HG03175 (cell line): ENCODE data around the gene ETV6.

Experiments
- ATAC-seq: cut with Tn5 transposase; IDR thresholded peaks from one replicate; pipeline ENCODE4 v1.9.1; 2021; ENCODE audit warnings: mild to moderate bottlenecking, moderate library complexity; ENCODE audit not compliant: unreplicated experiment

Gene ETV6

DNA sequence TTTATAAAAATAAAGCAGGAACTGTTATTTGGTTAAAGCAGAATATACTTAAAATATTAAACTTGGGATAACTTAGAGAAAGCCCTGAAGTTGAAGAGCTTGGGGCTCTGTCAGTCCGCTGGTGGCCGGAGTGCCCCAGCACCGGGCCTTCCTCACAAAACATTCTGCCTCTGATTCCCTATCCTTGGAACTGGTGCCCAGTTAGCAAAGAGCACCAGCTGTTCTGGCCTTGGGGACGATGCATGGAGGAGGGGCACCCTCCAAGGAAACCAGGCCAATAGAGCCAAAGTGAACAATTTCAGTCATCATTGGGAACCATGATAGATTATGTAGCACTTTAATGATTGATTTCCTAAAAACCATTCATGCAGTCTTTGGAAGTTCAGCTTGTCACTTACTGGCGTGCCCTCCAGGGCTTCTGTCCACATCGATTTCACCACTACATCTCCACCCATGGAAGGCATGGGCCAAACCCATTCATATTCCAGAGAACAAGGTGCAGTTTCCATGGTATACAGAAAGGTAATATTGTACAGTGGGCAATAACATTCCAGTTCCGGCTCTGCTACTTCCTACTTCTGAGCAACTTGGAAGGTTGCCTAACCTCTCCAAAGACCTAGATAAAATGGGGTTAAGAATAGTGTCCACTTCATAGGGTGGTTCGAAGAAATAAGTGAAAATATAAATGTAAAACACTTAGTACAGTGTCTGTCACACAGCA is 145.9 kb downstream of the ETV6 start:
- no peak for ATAC-seq

DNA sequence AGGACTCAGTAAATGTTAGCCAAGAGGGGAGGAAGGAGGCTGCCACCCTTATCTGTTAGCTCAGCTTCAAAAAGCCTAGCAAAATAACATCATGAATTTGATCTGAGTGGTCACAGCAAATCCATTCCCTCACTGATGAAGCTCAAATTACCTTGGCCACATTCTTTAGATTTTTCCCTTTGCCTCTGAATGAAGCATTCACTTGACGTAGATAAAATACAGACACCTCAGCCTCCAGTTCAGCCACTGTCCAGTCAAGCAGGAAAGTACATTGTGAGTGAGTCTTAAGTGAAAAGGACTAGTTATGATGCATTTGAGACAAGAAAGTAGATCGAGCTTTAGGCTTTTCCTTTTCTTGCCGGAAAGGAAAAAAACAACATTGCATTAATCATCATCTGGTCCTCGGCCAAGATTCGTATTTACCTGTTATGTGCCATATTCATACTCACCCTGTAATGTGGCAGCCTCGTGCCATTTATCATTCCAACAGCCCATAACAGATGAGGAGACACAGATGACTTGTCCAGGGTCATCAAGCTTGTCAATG is 146.5 kb downstream of the ETV6 start:
- no peak for ATAC-seq

DNA sequence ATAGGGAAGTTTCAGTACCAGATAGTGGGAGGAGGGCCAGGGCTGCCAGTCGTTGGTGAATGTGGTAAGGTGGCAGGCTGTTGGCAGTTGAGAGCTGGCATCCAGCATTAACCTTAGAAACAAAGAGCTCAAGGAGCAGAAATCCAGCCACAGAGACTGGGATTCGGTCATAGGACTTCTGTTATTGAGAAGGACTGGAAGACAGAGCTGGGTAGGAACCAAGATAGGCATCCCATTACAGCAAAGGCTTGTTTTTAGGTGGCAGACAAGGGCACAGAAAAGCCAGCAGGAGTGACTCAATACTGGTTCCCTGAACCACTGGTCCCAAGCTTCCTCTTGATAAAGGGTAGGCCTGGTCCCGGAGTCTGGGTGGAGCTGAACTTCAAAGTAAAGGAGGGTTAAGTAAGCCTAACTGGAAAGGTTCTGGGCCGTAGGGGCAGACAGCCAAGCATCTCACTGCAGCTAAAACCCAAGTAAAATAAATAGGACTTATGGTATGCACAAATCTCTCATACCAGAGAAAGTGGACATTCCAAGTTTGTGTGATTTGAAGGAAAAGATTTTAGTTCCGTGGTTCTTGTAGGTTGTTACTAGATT is 147.9 kb downstream of the ETV6 start:
- no peak for ATAC-seq

DNA sequence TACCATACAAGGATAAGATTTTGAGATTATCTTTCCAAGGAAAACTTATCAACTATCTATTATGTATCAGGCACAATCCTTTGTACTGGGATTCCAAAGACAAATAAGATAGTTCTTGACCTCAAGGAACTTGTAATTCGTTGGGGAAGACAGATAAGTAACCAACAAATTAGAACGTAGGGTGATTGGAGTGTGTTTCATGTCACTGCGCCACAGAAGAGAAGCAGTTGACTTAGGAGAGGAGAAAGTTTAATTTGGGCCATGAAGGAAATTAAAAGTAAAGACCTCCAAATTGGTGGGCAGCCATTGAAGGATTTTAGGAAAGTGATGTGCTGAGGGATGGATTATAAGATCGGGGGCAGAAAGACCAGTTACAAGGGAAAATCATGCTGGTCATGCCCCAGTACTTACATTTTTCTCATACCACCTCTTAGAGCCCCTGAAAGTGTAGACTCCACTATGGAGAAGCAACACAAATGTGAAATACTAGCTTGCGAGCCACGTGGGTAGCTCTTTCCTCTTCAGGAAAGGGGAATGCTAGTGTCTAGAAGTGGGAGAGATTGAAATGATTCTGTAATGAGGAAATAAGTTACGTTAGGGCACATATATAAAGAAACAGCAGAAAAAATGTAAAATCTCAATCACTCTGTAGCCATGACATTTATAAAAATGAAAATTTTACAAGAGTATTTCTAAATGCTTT is 148.7 kb downstream of the ETV6 start:
- no peak for ATAC-seq

DNA sequence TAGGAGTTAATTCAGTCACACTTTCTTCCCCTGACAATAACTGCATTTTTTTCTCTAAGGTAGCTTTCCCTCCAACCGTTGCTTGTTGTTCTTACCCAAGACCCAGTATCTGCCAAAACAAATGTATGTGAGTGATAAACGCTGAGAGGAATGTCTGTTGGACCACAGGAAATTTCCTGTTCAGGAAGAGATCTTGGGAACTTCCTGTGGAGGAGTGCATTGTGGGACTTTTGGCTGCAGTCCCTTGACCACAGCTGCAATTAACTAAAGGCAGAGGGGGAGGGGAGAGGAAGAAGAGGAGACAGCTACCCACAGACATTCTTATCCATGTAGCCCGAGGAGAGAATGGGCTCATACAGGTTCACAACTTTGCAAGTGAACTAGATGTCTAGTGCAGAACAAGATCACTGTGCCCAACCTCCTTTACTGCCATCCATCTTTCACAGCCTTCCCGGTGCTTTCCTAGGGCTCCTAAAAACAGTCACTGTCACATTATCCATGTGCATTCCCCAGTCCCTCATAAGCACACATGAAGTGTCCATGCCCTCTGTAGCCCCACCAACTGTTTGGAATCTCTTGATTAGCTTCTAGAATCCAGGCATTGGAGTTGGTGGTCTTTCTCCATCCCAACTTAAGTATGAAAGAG is 149.5 kb downstream of the ETV6 start:
- no peak for ATAC-seq

DNA sequence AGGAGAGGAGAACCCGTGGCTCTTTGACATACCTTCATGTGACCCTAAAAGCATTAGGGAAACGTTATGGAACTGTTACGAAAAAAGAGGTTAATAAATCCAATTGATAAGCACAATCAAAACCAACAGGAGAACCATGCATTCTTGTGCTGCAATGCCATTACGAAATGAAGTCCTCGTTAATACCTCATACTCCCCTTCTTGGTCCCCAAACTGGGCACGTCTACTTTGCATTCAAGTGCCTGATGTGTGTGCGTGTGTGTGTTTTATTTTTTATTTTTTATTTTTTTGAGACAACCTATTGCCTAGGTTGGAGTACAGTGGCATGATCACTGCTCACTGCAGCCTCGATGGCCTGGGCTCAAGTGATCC is 150.0 kb downstream of the ETV6 start:
- no peak for ATAC-seq

DNA sequence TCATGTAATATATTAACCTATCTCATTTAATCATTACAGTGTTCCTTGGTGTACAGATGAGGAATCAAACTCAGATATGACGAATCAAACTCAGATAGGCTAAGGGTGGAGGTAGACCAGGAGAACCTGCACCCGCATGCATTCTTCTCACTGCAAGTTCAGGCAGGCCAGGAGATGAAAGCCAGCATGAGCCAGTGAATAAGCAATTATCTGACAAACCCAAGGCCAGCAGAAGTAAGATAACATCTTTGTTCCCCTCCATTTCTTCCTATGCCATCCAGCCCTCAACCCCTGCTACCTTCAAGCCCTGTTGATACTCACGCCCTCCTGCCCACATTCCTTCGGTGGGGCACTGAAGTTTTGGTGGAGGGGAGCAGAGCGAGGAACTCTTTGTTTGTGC is 152.2 kb downstream of the ETV6 start:
- no peak for ATAC-seq

DNA sequence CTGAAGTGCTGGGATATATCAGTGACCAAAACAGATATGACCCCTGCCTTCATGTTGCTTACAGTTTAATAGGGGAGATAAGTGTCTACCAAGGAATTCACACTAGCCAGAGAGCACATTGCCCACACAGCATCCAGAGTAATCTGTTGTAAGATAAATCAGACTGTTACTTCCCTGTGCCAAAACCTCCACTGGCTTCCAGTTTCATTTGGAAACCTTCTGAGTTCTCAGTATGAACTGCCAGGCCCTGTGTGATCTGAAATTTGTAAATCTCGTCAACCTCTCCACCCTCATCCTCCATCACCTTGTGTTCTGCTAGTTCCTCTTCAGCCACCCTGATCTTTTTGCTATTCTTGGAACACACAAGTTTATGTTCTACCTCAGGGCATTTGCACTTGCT is 154.7 kb downstream of the ETV6 start:
- no peak for ATAC-seq

DNA sequence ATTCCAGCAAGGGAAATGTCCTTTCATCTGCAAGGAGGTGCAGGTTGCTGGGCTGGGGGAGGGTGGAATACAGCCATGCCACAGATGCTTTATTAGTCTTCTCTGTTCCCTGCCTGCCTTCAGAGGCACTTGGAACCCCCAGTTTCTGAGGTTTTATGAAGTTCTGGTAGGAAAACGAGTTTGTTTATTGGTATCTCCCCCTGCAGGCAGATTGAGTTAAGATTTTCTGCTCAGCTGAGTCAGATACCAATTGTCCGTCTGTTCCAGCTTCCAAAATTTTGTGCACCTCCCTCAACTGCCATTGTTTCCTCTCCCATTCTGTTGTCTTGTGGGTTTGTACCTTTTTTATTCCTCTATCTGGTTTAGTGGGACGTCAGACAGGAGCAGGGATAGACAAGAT is 155.6 kb downstream of the ETV6 start:
- ATAC-seq, result no peak

DNA sequence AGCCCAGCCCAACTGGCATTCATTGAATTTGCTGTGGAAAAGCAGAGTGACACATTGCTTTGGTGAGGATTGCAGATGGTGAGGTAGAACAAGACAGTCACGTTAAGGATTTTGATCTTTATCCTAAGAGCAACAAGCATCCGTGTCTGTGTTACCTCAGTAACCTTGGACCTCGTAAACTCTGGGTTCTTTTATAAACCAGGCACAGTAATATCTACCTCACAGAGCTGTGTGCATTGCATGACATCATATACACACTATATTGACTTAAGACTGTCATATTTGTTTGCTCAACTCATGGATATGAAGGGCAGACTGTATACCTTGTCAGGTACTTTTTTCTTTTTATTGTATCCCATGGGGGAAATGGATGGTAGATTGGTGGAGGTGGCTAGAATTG is 156.2 kb downstream of the ETV6 start:
- no peak for ATAC-seq

DNA sequence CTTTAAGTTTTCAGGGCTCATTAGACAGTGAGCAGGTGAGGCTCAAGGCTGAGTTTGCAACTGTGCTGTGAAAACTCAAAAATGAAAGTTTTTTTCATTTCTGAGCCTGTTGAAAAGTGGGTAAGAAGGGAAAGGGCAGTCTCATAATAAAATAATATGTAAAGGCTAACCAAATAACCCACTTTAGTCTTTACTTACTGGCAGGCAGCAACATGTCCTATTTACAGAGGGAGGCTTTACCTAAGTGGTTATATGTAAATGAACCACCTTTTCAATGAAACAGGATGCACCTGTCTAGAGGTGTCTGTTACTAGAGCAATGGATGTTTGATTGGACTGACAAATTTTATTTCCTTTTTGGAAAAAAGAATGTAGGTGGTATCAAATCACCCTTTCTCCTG is 158.0 kb downstream of the ETV6 start:
- ATAC-seq, result no peak

DNA sequence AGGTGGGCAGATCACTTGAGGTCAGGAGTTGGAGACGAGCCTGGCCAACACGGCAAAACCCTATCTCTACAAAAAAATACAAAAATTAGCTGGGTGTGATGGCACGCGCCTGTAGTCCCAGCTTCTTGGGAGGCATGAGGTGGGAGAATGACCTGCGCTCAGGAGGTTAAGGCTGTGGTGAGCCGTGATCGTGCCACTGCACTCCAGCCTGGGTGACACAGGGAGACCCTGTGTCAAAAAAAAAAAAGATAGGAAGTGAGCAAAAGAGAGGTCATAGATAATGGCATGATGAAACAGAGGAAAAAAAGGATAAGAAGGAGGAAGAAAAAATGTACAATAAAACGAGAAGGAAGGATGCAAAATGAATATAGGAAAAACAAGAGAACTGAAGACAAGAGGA is 159.5 kb downstream of the ETV6 start:
- ATAC-seq, result no peak

DNA sequence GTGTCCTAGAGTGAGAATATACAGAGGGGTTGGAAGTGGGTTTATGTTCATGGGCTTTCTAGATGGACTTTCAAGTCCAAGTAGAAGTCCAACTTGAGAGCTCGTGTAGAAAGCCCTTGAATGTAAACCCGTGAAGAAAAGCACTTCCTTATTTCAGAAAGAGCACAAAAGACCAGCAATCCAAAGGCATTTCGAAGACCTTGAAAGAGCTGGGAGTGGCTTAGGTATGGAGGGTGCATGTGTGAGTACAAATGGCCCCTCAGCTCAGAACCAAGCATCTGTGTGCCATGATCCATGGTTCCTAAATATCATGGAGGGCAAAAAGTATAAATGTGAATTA is 160.7 kb downstream of the ETV6 start:
- no peak for ATAC-seq

DNA sequence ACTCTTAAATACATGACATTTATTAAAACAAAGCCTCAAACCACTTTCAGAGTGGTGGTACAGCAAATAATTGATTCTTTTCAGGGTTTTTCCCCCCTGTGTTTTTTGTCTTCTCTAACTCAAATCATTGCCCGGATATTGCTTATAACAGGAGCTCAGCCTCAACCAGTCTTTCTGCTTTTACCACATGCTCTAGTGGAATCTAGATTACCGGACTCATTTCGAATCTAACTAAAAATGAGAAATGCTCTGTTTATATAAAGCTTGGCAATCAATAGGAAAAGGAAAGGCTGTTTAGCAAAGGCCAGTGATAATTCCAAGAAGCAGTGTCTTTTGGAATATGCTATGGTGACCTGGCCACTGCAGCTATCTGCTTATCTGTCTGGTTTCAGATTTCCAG is 161.5 kb downstream of the ETV6 start:
- no peak for ATAC-seq

DNA sequence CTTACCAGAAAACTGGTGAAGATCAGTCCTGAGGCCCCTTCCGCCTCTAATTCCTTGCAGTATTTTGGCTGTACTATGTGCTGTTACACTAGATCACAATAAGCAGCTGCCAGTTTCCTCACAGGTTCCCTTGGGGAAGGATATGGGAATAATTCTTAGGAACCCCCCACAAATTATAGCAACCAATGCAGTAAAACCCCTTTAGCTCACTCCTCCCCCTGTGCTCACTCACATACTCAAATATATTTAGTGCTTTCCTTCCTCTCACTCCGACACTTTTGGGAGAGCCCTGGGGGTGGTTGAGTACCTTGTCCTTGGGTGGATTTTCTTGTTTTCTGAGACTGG is 162.7 kb downstream of the ETV6 start:
- no peak for ATAC-seq

DNA sequence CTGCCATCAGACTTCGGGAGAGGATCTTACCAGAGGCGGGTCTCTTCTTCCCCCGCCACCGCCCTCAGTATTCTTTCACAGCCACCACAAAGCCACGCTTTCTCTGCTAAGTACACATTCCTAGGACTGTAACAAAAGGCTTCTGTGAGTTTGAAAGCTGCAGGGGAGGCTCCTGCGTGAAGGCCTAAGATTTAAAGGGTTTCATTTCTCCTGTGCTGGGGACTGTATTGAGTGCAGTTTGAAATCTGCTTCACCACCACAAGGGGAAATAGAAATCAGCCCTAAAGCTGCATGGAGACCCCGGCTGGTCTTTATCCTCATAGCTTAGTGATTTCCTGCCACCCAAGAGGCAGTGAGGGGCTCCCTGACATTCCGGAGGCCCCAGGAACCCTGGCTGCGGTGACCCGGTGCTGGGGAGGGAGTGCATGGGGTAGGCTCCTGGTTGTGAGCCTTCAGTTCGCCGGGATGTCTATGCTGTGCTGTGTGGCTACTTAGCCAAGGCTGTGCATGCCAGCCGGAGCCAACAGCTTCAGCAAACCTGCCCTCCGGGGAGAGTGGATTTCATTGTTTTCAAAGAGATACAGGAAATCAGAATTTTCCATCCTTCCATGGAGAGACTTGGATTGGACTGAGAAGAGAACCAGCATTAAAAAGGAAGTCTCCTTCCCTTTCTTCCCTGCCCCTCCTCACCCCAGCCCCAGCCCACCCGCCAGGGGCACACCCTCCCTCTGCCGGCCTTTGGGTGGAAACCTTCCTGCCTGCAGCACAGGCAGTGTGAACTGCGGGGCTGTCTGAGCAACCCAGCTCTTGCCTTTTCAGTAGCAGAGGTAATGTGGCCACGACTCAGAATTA is 163.3 kb downstream of the ETV6 start:
- peak; percentile 76 for ATAC-seq

DNA sequence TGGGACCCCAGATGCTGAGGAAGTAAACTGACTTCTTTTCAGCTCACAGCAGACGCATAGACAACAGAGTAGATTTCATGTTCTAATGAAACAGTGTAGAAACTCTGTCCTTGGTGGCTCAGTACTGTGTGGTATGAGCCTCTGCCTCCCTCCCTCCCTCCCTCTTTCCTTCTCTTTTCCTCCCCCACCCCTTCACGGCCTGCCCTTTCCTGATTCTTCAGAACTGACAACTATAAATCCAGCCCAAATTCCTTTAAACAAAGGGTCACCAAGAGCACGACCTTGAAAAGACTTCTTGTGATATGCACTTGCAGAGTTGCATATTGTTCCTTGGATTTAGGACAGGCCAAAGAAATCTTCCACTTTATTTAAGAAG is 164.0 kb downstream of the ETV6 start:
- no peak for ATAC-seq

DNA sequence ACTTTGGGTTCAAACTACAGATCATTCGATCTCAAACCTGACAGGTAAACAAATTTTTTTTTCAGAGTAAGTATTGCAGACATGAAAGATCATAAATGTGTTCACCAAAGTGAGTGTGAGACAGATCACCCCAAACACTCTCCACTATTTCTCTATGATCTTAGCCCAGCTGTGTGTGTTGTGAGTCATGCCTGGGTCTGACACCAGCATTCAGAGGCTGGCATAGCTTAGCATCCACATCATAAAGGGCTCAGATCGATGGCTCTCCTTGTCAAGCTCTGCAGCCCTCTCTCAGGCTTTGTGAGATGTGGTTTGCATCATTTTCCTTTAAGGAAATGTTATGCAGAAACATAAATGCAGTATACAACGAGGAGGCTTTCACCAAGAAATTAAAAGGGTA is 164.9 kb downstream of the ETV6 start:
- ATAC-seq, result no peak

DNA sequence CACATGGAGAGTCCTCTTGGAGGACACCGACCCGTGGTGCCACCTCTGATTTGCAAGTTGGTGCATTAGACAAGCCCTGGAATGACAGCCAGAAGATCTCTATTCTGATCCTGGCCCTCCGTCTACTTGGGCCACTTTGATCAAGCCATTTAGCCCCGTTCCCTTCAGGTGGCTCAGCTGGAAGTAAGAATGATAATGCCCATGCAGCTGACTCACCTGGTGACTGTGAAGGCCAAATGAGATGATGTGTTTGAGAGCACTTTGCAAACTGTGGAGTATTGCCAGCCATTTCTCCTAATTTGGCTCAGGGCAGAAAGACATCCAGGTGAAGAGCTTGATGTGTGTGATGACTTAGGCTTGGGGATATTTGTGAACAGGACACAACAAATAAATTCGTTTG is 165.9 kb downstream of the ETV6 start:
- ATAC-seq, result no peak

DNA sequence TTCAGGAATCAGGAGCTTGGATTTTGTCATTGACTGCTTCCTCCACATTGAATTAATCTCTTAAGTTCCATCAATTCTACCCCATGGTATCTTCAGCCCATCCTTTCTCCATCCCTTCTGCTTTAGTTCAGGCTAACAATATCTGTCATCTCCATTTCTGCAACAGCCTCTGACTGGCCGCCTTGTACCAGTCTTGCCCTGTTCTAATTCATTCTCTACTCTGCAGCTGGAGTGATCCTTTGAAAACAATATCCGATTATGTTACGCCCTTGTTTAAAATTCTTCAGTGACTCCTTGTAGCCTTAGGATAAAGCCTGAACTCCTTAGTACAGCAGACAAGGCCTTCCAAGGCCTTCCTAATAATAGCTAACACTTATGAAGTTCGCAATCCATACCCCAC is 170.2 kb downstream of the ETV6 start:
- ATAC-seq, result no peak

DNA sequence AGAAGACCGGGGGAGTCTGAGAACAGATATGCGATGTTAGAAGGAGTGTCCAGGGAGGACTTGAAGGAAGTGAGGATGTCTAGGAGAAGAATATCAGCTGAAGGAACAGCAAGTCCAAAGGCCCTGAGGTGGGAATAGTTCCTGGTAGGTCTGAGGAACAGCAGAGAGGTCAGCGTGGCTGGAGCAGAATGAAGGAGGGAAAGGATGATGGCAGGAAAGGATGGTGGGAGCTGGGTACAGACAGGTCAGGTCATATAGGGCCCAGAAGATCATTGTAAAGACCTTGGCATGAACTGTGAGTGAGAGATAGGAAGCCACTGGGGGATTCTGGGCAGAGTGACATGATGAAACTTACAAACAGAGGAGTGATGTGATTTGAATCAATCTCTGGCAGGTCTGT is 171.0 kb downstream of the ETV6 start:
- ATAC-seq, result no peak
